Measurements from ENCODE around the gene POLR1H.

DNA sequence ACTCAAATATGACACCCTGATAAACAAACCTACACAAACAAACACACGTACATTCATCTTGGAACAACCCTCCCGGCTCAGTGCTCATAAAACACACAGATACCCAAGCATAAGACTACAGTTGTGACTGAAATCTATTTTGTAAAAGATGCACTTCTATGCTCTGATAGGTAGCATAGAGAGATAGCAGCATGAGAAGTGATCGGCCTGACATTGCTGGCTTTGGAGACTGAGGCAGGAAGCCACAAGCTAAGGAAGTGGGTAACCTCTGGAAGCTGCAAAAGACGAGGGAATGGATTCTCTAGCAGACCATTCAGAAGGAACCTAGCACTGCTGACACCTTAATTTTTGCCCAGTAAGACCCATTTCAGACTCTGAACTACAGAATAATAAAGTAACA lies 16.2 kb downstream of the POLR1H start:
- TF ChIP-seq, protein P1, sequence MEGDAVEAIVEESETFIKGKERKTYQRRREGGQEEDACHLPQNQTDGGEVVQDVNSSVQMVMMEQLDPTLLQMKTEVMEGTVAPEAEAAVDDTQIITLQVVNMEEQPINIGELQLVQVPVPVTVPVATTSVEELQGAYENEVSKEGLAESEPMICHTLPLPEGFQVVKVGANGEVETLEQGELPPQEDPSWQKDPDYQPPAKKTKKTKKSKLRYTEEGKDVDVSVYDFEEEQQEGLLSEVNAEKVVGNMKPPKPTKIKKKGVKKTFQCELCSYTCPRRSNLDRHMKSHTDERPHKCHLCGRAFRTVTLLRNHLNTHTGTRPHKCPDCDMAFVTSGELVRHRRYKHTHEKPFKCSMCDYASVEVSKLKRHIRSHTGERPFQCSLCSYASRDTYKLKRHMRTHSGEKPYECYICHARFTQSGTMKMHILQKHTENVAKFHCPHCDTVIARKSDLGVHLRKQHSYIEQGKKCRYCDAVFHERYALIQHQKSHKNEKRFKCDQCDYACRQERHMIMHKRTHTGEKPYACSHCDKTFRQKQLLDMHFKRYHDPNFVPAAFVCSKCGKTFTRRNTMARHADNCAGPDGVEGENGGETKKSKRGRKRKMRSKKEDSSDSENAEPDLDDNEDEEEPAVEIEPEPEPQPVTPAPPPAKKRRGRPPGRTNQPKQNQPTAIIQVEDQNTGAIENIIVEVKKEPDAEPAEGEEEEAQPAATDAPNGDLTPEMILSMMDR (IDR thresholded peaks at IDR 0.05) = no peak
- no peak for TF ChIP-seq POLR2A (IDR thresholded peaks at IDR 0.05)
